Mammary epithelial cell (primary cell): ENCODE measurements around the gene LAGE3.

Source experiments
- EZH2 ChIP-seq: IDR thresholded peaks from 2 replicates; pipeline ENCODE4 v1.6.1; 2012; ENCODE audit warnings: low read length, inconsistent platforms, borderline replicate concordance
- TF ChIP-seq, protein P1 (sequence below), 2 donors: IDR thresholded peaks in 1 of 2; conservative IDR thresholded peaks in 1 of 2; 2 replicates each; pipeline ENCODE4 v1.5.1; 2011 to 2012; ENCODE audit warnings: inconsistent platforms in 2 of 2, low read length in 2 of 2, mild to moderate bottlenecking in 2 of 2, control low read depth in 1 of 2, low read depth in 1 of 2; ENCODE audit not compliant: insufficient read depth in 1 of 2; ENCODE audit errors: extremely low read depth in 1 of 2

- TF ChIP-seq, protein P1, sequence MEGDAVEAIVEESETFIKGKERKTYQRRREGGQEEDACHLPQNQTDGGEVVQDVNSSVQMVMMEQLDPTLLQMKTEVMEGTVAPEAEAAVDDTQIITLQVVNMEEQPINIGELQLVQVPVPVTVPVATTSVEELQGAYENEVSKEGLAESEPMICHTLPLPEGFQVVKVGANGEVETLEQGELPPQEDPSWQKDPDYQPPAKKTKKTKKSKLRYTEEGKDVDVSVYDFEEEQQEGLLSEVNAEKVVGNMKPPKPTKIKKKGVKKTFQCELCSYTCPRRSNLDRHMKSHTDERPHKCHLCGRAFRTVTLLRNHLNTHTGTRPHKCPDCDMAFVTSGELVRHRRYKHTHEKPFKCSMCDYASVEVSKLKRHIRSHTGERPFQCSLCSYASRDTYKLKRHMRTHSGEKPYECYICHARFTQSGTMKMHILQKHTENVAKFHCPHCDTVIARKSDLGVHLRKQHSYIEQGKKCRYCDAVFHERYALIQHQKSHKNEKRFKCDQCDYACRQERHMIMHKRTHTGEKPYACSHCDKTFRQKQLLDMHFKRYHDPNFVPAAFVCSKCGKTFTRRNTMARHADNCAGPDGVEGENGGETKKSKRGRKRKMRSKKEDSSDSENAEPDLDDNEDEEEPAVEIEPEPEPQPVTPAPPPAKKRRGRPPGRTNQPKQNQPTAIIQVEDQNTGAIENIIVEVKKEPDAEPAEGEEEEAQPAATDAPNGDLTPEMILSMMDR (conservative IDR thresholded peaks at IDR 0.05 in 1 of 2, IDR thresholded peaks at IDR 0.05 in 1 of 2; ENCODE audit: extremely low read depth in 1 of 2, insufficient read depth in 1 of 2, low read depth in 1 of 2, low read length in 2 of 2), result no peak
- TF ChIP-seq EZH2, result no peak
Measured at GRCh38 chrX:154441984-154442707, 36.9 kb downstream of the LAGE3 start.
